ENCODE results near the gene LRP1B.

LRP1B gene

GRCh38 chr2:142131010-142131669 is at the start of gene LRP1B:
TSS of gene LRP1B (minus strand) at chr2:142131016. CDS start at chr2:142130729, 287 bp downstream.
- no peak for DNase-seq (ENCODE audit: low read depth in 2 of 2)

DNA sequence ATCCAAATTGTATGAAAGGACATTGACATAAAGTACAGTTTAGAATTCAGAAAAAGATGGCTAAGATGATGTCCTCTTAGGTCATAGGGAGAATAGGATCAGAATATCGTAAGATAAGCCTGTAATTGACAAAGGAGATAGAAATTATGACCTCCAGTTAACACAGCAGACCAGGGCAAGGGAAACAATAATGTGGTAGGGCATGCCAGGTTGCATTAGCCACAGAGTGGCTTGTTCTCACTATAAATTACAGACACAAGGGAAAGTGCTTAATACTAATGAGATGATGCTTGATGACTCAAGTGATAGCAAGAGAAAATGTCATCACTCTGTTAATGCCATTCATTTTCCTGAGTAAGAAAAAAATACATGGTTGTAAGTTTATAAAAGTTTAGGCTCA is 48.9 kb upstream of the LRP1B start:
- no peak for DNase-seq (ENCODE audit: low read depth in 2 of 2)

GRCh38 chr2:142178604-142179003 is 47.8 kb upstream of the LRP1B start:
- no peak for DNase-seq (ENCODE audit: low read depth in 2 of 2)

- DNase-seq (ENCODE audit: low read depth in 2 of 2) = no peak
Observed at GRCh38 chr2:142176941-142177340, 46.1 kb upstream of the LRP1B start.

DNA sequence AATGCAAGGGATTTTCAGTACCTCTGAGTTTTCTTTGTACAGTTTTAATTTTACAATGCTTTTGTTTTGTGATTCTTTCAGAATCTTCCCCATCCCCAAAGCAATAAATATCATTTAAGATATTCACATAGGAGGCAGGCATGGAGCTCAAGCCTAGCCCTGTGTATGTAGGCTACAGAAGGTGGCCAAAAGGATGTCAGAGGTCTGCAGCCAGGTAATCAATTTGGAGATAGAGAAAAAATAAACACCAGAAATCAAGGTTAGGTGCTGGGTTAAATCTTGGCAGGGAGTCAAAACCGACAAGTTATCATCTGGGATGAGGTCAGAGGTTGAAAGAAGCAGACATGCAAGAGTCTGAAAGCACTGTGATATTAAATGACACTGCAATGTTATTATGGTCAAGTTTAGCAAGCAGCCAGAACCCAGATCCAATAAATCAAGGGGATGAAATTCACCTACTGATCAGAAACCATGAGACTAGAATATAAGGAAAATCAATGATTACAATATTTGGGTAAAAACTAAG is 45.1 kb upstream of the LRP1B start:
- DNase-seq (ENCODE audit: low read depth in 2 of 2) = no peak

DNA sequence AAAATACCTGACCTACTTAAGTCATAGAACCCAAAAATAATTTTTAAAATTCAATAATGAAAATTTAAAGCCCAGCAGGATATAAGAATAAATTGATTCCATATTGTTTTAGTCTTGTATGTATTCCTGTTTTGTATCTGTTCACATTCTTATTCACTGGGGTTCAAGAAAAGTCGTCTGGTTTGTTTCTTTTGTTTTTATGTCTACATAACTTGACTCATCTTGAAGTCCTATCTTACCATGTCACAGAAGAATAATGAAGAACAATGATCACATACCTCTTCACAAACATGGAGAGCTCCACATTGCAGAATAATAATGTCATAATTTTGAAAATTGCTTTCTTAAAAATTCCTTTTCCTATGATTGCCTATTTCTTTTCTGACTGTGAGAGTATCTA is 43.4 kb upstream of the LRP1B start:
- no peak for DNase-seq (ENCODE audit: low read depth in 2 of 2)

DNA sequence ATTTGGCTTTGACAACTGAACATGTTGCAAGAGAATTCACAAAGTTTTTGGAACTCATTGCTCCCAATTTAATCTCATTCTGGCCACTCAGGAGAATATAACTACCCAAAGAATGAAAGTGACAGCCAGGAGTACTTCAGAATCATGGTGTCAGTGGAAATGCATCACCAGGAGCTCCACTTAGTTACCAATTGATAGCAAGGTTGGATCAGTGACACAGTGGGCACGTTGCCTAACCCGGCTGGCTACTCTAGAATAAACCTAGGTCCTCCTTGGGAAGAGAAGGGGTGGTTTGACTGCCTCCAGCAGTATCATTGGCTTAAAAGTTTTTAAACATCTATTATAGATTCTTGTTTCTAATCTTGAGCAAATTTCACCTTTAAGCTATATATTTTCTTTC is 40.0 kb upstream of the LRP1B start:
- DNase-seq (ENCODE audit: low read depth in 2 of 2) = no peak

DNA sequence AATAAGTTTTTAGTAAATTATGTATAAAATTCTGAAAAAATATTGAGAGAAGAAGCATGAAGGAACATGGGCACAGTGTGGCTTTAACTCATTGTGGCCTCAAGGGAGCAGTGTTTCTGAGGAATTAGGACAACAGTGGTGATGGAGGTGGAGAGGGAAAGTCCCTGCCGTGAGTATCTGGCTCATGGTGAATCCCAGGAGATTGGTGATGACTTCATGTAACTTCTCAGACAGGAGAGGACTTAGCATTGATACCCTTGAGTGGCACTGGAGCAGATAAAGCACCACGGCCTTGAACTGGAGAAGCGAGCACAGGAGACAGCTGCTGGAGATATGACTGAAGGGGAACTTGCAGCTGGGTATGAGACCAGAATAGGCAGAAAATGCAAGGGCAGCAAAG is 35.0 kb upstream of the LRP1B start:
- no peak for DNase-seq (ENCODE audit: low read depth in 2 of 2)

DNA sequence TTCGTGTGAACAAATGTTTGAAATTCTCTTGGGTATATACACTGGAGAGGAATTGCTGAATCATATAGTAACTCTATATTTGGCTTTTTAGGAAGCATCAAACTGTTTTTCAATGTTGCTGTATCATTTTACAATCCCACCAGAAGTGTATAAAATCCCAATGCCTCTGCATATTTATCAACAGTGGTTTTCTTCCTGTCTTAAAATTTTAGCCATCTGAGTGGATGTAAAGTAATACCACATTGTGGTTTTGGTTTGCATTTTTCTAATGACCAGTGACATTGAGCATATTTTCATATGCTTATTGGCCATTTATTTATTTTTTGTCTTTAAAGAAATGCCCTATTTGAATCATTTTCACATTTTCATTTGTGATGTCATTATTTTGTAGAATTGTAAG is 22.8 kb upstream of the LRP1B start:
- no peak for DNase-seq (ENCODE audit: low read depth in 2 of 2)

DNA sequence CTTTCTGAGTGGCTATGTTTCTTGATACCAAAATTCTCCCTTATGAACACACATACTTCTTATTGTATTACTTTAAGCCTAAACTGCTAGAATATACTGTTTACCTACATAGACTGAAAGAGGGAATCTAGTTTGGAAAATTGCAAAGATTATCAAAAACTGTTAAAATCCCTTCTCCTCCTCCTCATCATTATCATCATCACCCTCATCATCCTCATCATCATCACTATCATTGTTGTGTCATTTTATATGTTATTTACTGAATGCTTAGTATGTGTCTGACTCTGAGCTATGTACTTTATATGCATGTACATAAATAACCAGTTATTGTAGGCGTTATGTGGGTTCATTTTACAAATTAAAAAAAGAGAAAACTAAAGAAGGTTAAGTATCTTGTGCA is 19.6 kb upstream of the LRP1B start:
- DNase-seq (ENCODE audit: low read depth in 2 of 2) = no peak

DNA sequence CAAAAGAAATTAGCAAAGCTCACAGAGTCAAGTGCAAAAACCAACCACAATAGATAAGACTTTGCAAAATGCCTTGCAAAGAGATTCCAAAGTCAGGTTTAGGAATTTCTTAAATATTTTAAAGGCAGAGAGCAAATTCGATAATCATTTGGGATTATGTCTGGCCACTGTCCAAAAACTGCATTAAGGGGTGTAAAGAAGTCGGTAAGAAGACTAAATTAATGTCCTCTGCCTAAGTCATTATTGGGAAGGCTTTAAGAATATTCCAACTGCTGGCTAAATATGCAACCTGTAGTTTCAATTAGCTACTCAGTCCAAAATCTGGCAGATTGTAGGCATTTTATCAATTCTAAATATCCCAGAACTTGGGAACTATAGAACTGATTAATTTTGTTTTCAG is 13.7 kb upstream of the LRP1B start:
- no peak for DNase-seq (ENCODE audit: low read depth in 2 of 2)

DNA sequence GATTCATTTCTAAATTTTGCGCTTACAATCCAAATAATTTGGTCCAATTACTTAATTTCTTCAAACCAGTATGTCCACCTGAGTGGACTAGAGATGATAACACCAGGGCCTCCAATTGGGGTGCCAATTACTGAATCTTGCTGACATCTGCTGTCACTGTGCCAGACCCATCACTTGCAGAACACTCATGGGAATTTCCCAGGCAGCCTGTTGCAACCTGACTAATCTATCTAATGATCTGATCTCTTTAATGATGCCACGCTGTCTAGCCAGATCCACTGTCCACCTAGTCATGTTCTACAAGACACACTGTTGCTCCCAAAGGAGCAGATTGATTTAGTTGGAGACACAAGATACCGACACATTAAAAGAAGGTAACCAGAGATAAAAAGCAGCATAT is 11.8 kb upstream of the LRP1B start:
- DNase-seq (ENCODE audit: low read depth in 2 of 2) = no peak

DNA sequence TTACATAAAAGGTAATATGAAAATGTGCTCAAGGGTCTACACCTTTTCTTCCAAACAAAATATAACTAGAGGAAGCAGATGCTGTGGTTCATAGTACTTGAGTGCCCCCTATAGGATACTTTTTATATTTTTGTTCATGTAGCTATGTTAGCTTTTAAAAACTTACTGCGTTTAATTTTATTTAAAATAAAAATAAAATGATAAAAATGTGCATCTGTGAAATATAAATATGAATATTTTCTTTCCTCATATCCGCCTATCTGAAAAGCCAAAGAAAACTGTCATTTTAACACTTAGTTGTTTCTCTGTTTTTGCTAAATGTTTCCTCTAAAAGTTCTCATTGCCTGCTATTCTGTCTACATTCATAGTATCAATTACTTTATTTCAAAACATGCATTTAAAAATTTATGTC is 9.6 kb upstream of the LRP1B start:
- no peak for DNase-seq (ENCODE audit: low read depth in 2 of 2)

GRCh38 chr2:142139384-142139783 is 8.6 kb upstream of the LRP1B start:
- no peak for DNase-seq (ENCODE audit: low read depth in 2 of 2)

DNA sequence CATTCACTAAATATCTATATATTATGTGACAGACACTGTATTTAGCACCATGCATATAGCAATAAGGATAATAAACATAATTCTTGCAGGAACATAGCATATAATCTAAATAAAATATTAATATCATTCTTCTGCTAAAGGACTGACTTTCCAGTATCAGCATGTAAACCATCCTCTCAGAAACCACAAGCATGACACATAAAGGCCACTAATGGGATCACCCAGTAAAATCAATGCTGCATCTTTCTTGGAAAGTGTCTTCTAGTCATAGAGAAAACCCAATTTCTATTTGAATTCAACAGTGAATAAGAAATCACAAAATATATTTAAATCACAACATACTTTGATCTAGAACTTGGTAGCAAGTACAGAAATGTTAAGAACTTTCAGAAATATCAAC is 5.8 kb upstream of the LRP1B start:
- no peak for DNase-seq (ENCODE audit: low read depth in 2 of 2)

DNA sequence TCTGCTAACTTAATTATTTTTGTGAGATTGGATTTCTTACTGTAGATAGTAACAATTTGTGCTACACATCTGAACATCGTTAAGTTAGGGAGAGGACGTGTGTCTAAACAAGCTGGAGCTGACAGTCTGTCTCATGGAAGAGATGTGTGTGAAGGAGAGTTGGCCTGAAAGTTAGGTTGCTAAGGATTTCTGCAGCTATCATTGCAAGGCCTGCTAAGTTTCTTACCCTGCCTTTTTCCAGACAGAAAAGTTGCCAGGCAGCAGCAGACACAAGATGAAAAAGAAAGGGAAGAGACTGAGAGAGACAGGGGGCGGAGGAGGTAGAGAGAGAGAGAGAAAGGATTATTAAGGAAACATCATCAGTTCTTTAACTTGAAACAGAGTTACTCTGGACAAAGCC is 4.1 kb upstream of the LRP1B start:
- no peak for DNase-seq (ENCODE audit: low read depth in 2 of 2)

DNA sequence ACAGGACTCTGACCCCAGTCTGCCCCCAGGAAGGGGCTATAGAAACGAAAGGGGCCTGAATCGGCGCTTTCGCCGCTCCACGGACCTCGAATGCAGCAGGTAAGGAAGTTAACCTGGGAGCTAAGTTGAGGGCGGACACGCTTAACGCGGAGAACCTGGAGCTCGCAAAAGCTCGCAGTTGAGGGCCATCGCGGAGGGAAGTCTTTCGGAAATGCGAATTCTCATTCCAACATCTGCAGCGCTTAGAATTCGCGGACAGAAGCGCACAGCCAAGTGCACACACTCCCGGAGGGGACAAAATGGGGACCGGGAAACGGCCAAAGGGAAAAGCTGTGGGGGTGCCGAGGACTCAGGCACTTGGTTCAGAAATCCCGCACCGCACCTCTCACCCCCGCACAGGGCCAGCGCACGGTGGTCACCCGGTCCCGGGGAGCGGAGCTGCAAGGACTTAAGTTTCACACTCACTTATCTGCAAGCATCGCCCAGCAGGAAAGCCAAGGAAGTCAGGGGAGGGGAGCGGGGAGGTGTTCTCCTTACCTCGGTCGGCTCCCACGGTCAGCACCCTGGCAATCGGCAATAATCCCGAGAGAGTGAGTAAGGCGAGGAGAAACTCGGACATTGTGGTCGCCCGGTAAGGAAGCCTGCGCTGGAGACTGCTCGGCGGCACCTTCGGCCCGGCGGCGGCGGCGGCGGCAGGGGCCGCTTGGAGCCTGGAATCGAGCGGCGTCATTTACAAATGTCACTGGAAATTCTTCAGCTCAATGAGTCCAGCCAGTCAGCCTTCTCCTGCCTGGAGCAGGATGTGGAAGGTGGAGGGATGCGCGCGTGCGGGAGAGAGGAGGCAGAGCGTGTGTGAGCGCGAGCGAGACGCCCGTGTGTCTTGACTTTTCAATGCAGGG is 456 bp downstream of the LRP1B start:
- DNase-seq (ENCODE audit: low read depth in 2 of 2) = no peak

DNA sequence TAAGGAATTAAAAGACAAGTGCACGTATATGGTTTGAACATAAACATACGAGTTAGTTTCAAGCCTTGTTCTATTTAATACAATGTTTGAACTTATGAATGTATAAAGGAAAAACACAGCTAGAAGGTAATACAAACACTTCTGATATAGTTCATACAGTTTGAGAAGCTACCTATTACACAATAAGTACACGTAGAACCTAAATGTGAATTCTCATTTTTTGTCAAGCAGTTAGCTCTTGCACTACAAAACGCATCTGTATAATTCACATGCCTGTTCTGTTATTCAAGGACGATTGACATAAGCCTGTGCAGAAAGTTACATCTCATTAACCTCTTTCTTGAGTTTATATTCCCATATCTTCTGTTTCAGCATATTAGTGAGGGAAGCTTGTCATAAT is 2.7 kb downstream of the LRP1B start:
- DNase-seq (ENCODE audit: low read depth in 2 of 2) = no peak

- no peak for DNase-seq (ENCODE audit: low read depth in 2 of 2)
Observed at GRCh38 chr2:142127248-142127647, 3.6 kb downstream of the LRP1B start.

- no peak for DNase-seq (ENCODE audit: low read depth in 2 of 2)
Observed at GRCh38 chr2:142124706-142125105, 6.1 kb downstream of the LRP1B start.

DNA sequence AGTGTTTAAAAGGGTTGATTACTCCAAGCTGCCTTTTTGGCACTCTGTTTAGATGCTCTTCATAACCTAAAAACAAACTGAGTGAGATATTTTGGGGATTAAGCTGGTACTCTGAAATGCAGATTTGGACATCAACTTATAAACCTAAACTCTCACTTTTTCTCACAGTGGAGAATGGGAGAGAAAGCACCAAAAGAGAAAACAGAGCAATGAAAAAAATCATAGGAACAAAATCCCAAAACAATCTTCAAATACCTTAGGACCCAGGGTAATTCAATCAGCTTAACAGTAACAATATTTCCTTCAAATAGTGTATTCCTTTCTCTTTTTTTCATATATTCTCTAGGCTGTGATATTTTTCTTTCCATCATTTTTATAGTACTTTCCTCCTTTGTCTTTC is 11.5 kb downstream of the LRP1B start:
- DNase-seq (ENCODE audit: low read depth in 2 of 2) = no peak

- DNase-seq (ENCODE audit: low read depth in 2 of 2) = no peak
Observed at GRCh38 chr2:142112757-142113221, 18.0 kb downstream of the LRP1B start.

Measured in stimulated activated CD8-positive, alpha-beta memory T cell treated with anti-CD3 and anti-CD28 coated beads, Interleukin-7, amount 100 ng/mL, for 1 hour (primary cell).